ENCODE measurements around the gene STUB1.

The STUB1 gene

DNA sequence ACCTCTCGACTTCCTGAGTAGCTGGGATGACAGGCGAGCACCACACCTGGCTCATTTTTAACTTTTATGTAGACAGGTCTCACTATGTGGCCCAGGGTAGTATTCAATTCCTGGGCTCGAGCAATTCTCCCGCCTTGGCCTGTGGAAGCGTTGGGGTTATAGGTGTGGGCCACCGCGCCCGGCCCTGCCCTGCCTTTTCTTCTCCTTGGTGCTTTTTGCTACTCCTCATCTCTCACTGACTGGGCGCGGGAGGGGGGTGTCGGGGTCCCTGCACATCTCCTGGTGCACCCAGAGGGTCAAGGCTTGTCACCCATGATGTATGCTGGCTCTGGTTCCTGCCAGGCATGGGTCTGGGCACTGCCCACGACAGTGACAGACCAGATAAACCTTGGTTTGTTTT, 35.7 kb upstream of the STUB1 start:
- no peak for DNase-seq (ENCODE audit: low read depth in 2 of 2)

DNA sequence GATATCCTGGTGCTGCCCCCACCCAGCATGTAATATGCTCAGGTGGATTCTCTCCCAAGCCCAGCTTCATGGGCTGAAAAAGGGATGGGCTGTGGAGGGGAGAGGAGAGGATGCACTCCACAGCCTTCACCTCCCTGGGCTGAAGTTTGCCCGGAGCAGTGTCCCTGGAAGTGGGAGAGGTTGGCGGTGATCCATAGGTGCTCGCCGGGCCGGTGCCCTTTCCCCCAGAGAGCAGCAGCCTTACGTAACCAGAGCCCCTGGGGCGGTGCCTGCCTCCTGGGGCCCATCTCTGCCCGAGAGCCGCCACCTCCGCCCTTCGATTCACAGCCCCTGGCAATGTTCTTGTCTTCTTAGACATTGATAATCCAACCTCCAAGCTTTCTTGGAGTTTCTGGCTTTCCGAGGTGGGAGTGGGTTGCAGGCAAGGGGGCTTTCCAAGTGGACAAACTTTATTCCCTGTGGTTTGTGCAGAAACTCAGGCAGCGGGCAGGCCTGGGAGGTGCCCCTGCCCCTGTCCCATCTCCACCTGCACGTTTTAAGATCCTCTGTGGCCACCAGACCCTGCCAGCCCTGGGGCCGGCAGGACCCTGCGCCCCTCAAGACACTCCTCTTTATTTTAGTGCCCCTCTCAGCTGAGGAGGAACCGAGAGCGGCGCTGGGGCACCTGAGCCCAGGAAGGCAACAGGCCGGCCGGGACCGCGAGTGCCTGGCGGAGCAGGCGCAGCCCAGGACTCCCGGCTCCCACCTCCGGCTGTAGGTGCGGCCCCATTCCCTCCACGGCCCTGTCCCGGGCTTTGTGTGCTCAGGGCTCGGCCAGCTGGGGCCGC, 34.1 kb upstream of the STUB1 start:
- DNase-seq (ENCODE audit: low read depth in 2 of 2) = no peak

DNA sequence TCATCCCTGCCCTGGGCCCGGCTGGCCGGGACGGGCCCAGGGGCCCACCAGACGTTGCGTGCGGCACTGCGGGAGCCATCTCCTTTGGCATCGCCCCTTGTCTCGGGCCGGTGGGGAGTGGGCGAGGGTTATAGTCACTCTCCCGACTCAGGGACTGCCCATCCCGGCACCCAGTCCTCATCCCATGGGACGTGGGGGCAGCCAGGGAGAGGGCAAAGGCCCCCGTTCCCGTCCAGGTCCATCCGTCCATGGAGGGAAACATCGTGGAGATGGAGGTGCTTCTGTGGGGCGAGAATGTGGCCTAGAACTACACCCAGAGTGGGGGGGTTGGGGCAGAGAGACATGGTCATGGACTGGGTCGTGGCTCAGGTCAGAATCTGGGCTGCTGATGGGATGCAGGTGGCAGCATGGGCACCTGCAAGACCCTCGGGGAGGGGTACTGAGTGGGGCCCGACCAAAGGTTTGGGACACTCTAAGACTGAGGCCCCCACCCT, 33.5 kb upstream of the STUB1 start:
- no peak for DNase-seq (ENCODE audit: low read depth in 2 of 2)

DNA sequence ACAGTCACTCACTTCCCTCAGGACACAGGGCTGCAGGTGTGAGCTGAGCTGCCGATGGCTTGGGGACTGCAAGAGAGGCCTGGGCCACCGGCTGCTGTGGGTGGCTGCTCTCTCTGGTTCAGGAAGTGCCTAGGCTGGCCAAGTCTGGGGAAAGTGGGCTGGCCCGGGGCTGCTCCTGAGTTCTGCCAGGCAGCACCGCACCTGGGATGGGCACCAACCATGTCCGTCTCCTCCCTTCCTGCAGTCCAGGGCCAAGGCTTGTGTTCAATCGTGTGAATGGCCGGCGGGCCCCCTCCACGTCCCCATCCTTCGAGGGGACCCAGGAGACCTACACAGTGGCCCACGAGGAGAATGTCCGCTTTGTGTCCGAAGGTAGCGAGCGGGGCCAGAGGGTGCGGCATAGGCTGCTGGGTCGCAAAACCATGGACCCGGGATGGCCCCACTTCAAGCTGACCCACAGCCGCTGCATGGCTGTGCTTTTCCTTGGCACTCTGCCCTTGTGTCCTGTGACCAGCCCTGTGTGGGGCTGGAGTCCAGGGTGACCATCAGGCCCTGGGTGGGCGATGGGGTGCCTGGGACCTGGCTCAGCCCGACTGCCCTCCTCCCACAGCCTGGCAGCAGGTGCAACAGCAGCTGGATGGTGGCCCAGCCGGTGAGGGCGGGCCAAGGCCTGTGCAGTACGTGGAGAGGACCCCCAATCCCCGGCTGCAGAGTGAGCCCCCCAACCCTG, 32.9 kb upstream of the STUB1 start:
- DNase-seq (ENCODE audit: low read depth in 2 of 2) = no peak

DNA sequence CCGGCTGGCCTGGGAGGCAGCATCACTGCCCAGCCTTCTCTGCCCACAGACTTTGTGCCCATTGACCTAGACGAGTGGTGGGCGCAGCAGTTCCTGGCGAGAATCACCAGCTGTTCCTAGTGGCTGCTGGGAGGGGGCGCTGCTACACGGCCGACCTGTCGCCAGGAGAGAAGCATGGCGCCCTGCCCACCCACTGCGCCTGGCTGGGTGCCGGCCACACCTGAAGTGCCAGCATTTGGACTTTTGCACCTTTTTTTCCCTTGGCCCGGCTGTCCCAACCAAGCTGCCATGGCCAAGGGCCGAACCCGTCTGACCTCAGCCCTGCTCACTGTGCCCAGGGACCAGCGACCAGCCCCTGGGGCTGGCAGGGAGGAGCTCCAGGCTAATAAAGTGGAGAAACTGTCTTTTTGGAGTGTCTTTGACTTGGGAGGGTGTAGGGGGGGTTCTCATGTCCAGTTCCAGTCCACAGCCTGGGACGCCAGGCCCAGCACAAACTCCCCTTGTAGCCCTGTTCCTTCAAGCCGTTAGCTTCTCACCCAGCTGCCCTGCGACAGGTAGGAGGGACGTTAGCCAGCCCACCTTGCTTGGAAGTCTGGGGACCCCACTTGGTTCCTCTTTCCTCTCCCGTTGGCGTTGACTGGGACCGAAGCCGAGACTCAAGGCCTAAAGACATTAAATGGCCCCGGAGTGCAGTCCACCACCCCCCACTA, 32.0 kb upstream of the STUB1 start:
- no peak for DNase-seq (ENCODE audit: low read depth in 2 of 2)

DNA sequence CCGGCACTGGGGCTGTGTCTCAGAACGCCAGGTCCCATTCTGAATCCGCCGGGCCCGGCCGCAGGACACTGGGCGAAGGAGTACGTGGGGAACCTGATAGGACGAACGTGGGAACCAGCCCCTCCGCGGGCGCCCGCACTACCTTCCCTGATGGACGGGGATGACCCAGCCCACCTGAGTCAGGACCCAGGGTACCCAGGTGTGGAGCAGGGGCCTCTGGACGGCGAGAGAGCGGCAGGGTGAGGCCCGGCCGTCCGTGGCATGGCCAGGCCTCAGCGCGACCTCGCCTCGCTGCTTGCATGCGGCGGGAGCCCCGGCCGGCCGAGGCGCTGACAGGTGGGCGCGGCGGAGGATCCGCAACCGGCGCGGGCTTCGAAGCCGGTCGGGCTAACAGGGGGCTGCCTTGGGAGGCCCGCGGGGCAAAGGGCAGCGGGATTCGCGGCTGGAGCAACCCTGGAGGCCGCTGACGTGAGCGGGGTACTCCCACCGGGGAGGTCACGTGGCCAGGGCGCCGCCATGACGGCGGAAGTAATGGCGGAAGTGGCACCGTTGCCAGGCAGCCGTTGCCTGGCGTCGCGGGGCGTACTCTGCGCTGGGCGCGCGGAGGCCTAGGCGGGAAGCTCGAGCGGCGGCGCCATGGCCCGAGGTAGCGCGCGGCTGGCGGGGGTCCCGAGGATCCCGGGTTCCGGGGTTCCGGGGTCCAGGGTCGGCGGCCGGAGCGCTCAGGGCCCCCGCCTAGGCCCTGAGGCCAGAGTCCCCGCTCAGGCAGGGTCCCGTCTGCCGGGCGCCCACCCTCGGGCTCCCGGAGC, 31.2 kb upstream of the STUB1 start, which contains the start of gene WDR90:
Gene WDR90 (plus strand): TSS at position 585 of the 809 bp plus-strand sequence. CDS start 52 bp downstream, at position 637.
- peak; percentile 83 to 89 for DNase-seq (ENCODE audit: low read depth in 2 of 2)

DNA sequence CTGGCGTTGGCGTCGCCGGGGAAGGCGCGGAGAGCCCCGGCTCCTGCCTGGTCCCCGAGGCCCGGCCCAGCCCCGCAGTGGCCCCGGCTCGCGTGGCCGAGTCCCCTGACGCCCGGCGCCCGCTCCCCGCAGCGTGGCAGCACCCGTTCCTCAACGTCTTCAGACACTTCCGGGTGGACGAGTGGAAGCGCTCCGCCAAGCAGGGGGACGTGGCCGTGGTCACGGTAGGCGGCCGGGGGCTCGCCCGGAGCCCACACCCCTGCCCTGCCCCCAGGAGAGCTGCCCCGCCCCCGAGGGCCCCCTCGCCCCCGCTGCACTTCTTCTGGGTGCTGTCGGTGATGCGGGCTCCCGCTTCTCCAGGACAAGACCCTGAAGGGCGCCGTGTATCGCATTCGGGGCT, 30.6 kb upstream of the STUB1 start:
- DNase-seq (ENCODE audit: low read depth in 2 of 2) = no peak

DNA sequence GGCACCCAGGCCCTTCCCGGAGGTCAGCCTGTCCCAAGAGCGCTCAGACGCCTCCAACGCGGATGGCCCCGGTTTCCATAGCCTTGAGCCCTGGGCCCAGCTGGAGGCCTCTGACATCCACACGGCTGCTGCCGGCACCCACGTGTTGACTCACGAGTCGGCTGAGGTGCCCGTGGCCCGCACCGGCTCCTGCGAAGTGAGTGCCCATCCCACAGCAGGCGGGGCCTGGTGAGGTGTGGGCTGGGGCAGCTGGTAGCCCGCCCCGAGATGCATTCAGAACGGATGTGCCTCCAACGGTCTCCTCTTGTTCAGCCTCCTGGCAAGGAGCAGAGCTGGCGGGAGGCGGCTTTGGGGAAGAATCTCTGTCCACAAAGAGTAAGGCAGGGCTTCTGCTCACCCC, 28.4 kb upstream of the STUB1 start:
- no peak for DNase-seq (ENCODE audit: low read depth in 2 of 2)

DNA sequence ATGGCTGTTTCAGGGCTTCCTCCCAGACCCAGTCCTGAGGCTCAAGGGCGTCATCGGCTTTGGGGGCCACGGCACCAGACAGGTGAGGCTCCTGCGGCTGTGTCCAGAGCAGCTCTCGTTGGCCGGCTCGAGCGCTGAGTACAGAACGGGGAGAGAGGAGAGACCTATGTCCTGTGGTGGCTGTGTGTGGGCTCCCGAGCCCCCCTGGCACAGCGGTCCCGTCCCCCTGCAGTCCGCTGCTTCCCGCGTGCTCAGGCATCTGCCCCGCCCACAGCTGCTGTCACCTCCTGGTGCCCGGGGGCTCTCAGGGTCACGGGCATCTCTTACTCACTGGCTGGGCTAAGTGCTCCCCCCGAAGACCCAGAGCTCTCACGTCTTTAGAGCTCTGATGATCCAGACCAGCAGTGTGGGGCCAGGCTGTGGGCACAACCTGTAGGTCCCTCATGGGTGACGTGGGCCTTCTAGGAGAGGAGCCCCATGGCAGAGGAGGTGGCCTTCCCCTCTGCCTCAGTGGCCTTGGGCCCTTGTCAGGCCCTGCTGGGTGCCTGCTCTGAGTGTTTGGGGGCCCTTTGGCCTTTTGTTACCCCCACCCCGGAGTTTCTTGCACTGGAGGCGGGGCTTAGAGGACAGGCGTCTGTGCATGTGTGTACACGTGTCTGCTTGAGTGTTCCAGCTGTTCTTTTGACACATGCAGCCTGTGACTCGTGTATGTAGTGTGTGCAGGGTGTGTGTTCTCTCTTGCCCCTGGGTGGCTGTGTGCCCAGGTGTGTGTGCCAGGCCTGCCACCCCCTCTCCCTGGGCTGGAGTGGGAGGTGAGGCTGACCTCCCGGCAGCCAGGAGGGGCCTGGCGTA, 27.5 kb upstream of the STUB1 start:
- no peak for DNase-seq (ENCODE audit: low read depth in 2 of 2)

DNA sequence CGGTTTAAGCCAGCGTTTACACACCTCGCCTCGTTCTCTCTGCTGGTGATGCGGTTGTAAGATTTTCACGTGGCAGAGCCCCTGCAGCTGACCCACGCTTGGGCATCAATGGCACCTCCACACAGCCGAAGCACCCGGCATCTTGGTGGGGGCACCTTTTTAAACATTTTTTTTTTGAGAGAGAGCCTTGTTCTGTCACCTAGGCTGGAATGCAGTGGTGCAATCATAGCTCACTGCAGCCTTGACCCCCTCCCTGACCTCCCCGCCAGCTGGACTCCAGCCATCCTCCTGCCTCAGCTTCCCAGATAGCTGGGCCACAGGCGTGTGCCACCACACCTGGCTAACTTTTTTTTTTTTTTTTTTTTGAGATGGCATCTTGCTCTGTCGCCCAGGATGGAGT, 26.2 kb upstream of the STUB1 start:
- DNase-seq (ENCODE audit: low read depth in 2 of 2) = no peak

DNA sequence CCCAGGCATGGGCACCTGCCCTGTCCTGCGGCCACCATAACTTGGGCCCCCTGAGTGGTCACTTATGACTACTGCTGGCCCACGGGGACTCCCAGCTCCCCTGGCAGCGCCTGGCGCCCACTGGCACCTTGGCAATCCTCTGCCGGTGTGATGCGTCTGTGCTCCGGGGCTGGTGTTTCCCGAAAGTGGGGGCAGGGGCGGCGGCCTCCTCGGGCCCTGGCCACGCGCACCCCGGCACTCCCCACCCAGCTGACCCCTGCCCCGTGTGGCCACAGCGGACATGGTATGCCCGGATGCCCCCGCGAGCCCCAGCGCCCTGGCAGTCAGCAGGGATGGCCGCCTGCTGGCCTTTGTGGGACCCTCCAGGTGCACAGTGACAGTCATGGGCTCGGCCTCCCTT, 22.7 kb upstream of the STUB1 start:
- DNase-seq (ENCODE audit: low read depth in 2 of 2) = no peak

DNA sequence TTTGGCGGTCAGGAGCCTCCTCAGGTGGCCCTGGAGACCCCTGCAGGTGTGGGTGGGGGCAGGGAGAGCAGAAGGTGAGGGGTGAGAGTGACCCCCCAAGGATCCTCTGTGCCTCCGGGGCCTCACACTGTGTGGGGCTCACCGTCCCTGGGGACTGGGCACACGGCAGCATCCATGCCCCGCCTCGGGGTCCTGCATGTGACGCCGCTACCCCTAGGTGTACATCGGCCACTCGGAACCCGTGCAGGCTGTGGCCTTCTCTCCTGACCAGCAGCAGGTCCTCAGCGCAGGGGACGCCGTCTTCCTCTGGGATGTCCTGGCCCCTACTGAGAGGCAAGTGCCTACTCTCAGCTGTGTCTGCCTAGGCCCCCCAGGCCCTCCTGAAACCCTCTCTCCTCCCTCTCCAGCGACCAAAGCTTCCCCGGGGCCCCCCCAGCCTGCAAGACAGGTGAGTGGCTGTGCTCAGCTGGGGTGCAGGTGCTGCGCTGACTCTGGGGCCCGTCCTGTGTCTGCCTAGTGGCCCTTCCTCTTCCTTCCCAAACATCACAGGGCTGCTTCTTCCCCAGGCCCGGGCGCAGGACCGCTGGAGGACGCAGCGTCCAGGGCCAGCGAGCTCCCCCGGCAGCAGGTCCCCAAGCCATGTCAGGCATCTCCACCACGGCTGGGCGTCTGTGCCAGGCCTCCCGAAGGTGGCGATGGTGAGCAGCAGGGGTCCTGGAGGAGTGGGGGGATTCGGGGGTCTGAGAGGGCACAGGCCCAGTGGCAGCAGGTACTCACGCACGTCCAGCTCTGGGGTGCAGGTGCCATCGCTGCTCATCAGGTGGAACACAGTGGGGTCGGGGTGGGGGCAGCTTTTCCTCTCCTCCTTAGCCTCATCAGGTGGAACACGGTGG, 21.3 kb upstream of the STUB1 start:
- DNase-seq (ENCODE audit: low read depth in 2 of 2) = no peak

DNA sequence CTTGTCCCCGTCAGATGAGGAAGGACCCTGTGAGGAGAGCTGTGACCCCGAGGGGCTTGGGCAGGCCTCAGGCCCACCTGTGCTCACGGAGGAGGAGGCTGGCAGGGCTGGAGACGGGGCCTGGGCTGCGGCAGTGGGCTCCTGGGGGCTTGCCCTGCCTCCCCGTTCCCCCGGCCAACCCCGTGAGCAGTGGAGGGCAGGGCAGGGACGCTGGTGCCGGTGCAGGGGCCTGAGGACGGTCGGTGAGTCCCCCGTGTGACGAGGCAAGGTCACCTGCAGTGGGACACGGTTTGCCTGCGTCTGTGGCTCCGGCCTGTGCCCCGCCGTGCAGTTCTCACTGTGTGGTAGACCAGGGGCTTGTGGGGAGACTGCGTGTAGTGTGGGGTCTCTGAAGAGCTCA, 20.6 kb upstream of the STUB1 start:
- no peak for DNase-seq (ENCODE audit: low read depth in 2 of 2)

DNA sequence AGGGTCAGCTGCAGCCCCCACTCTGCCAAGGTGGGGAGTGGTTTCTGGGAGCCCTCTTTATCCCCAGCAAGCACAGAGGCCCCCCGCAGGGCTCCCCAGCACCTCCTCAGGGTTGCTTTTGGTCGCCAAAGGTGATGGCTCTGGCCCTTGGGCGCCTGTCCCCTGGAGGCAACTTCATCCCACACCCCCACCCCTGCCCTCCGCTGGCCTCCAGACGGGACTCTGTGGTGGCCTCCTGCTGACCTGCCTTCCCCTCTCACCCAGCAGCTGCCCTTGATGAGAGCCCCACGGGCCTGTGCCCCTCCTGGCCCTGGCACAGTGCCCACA, 20.1 kb upstream of the STUB1 start:
- DNase-seq (ENCODE audit: low read depth in 2 of 2) = no peak

DNA sequence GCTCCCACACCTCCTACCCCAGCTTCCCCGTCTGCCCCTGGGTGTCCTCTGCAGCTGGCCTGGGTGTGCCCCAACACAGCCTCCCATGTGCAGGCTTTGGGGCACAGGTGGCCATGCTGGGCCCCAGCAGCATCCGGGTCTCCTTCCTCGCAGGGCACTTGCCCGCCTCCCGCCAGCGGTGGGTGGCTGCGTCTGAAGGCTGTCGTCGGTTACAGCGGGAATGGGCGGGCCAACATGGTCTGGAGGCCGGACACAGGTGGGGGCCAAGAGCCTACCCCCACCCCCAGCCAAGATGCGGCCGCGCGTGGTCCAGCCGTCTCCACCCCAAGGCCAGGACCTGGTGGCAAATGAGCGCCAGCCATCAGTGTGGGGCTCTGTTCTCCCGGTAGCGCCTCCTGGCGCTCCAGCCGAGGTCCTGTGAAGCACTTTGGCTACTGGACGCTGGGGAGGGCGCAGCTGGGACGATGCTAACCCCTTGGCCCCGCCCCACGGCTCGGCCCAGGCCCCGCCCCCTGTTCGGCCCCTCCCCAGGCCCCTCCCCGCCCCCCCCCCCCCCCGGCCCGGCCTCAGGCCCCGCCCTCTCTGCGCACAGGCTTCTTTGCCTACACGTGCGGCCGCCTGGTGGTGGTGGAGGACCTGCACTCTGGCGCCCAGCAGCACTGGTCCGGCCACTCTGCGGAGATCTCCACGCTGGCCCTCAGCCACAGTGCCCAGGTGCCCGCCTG, 19.6 kb upstream of the STUB1 start:
- peak in 1 of 2 donors; percentile 34 for DNase-seq (ENCODE audit: low read depth in 2 of 2)

DNA sequence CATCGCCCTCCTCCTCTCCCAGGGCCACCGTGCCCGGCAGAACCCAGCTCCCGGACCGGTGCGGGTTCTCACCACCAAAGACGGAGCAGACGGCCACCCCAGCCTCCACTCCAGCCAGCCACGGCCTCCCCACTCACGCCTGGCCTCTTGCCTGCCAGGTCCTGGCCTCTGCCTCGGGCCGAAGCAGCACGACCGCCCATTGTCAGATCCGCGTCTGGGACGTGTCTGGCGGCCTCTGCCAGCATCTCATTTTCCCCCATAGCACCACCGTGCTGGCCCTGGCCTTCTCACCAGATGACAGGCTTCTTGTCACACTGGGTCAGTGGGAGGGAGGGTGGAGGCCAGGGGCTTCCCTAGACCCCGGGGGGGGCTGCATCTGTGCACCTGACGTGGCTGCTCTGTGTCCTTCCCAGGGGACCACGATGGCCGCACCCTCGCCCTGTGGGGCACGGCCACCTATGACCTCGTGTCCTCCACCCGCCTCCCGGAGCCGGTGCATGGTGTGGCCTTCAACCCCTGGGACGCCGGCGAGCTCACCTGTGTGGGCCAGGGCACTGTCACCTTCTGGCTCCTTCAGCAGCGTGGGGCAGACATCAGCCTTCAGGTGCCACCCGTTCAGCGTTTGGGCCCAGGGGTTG, 18.9 kb upstream of the STUB1 start:
- DNase-seq (ENCODE audit: low read depth in 2 of 2) = no peak

DNA sequence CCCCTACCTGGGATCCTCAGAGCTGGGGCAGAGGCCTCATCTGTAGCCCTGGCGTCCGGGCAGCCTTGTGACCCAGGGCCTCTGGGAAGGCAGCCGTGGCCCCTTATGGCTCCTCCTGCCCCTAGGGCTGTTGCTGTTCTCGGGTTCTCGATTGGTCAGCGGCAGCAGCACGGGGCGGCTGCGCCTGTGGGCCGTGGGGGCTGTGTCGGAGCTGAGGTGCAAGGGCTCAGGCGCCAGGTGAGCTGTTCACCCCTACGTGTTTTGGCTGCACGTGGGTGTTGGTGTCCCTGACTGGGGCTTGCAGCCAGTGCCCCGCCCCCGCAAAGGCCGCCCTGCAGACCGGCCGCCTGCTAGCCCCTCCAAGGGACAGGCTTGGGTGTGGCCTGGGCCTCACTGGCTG, 18.1 kb upstream of the STUB1 start:
- DNase-seq (ENCODE audit: low read depth in 2 of 2) = no peak

DNA sequence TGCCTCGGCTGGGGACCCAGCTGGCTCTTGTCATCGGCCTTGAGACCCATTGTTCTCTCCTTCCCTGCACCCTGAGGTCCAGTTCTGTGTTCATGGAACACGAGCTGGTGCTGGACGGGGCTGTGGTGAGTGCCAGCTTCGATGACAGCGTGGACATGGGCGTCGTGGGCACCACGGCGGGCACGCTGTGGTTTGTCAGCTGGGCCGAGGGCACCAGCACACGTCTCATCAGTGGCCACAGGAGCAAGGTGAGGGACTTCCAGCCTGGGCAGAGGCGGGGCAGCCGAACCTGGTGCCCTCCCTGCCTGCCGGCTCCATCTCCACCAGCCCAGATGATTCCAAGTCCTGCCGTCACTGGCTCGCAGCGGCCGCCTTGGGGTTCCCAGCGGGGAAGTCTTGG, 17.6 kb upstream of the STUB1 start:
- no peak for DNase-seq (ENCODE audit: low read depth in 2 of 2)

DNA sequence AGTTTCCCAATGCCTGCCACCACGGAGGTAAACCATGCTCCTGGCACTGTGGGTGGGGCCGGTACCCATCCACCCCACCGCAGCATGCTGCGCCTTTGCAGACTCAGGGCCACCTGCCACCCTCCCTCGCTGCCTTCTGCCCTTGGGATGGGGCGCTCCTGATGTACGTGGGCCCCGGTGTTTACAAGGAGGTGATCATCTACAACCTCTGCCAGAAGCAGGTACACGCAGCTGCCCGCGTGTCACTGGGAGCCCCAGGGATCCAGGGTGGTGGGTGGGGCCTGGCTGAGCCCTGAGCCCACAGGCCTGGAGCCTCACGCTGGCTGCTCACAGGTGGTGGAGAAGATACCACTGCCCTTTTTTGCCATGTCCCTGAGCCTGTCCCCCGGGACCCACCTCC, 13.6 kb upstream of the STUB1 start:
- no peak for DNase-seq (ENCODE audit: low read depth in 2 of 2)
